Astrocyte of the spinal cord (primary cell): ENCODE data around the gene ZNF664.
"Not testable (repeated sequence)": the region's sequence is repeated elsewhere in the genome, so short reads cannot be mapped to it uniquely, and the experiment has no call there.

ENCODE experiments used
- DNase-seq: peaks from one replicate; pipeline ENCODE4 v3.0.0; 2011; ENCODE audit warnings: low read depth, low spot score
- H3K4me3 ChIP-seq: 2 replicates; pipeline ENCODE4 v1.5.1; 2011; ENCODE audit warnings: low read depth, mild to moderate bottlenecking, low read length, moderate library complexity
- in situ Hi-C: cut with HindIII; loops from 2 replicates; pipeline ENCODE4 v1.10.0; 2017; ENCODE audit warnings: low sequenced_read_pairs
- TF ChIP-seq, protein P1 (sequence below): IDR thresholded peaks from 2 replicates; pipeline ENCODE4 v1.5.1; 2012; ENCODE audit warnings: low read depth, mild to moderate bottlenecking, low read length, inconsistent platforms

The ZNF664 gene

DNA sequence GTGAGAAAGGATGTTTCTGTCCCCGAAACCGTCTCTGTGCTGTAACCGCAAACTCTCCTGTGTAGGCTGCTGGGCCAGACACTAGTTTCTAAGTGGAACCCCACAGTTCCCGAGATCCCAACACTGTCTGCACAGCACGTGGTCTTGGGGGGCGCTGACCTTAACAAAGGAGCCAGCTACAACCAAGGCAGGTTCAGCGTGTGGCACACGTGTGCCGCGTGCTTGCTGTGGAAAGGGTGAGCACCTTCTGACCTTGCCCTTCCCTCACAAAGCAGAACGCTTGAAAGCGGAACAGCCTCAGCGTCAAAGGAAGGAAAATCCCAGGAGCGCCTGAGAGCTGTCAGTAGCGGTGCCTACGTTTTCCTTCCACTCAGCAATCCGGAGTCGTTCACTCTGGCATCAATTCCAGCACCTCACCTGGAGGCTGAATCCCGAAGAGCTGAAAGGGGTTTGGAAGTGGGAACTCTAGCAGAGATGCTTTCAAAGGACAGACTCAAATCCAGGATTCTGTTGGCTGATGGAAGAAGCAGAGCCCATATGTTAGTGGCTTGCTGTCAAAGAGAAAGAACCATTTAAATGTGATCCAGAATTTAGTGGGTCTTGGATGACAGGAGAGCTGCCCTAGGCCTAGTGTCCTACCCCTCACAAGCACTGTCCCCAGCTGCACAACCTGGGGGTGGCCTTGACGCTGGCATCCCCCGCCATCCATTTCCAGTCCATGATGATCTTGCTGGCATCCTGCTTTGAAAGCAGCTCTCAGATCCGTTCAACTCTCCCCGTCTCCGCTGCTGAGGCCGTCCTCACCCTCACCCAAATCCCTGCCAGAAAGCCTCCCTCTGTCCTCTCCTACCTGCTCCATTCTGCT, 27.5 kb upstream of the ZNF664 start:
- in situ Hi-C loops = no loop called here
- DNase-seq = no peak
- TF ChIP-seq, protein P1, sequence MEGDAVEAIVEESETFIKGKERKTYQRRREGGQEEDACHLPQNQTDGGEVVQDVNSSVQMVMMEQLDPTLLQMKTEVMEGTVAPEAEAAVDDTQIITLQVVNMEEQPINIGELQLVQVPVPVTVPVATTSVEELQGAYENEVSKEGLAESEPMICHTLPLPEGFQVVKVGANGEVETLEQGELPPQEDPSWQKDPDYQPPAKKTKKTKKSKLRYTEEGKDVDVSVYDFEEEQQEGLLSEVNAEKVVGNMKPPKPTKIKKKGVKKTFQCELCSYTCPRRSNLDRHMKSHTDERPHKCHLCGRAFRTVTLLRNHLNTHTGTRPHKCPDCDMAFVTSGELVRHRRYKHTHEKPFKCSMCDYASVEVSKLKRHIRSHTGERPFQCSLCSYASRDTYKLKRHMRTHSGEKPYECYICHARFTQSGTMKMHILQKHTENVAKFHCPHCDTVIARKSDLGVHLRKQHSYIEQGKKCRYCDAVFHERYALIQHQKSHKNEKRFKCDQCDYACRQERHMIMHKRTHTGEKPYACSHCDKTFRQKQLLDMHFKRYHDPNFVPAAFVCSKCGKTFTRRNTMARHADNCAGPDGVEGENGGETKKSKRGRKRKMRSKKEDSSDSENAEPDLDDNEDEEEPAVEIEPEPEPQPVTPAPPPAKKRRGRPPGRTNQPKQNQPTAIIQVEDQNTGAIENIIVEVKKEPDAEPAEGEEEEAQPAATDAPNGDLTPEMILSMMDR = no peak
- no peak overlapping the region for H3K4me3 ChIP-seq

DNA sequence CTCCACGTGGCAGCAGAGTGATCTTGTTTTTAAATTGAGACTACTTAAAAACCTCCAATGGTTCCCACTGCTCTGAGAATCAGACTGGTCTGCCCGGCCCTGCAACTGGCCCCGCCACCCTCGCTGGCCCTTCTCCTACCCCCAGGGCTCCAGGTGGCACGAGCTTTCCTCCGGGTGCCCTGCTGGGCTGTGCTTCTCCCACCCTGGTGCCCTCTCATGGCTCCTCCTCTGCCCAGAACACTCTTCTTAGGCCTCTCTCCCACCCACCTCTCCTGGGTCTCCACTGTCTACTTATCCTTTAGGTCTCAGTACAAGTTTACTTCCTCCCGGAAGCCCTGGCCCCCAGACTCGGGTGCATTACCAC, 26.9 kb upstream of the ZNF664 start:
- DNase-seq = no peak
- no peak overlapping the region for H3K4me3 ChIP-seq
- TF ChIP-seq, protein P1 = no peak
- in situ Hi-C loops = no loop called here

GRCh38 chr12:123946516-123947505, 26.2 kb upstream of the ZNF664 start:
- in situ Hi-C loops, H3K4me3 ChIP-seq, DNase-seq: not testable (repeated sequence)

DNA sequence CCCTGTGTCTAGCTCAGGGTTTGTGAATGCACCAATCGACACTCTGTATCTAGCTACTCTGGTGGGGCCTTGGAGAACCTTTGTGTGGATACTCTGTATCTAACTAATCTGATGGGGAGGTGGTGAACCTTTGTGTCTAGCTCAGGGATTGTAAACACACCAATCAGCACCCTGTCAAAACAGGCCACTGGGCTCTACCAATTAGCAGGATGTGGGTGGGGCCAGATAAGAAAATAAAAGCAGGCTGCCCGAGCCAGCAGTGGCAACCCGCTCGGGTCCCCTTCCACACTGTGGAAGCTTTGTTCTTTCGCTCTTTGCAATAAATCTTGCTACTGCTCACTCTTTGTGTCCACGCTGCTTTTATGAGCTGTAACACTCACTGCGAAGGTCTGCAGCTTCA, 25.5 kb upstream of the ZNF664 start:
- in situ Hi-C loops, H3K4me3 ChIP-seq, DNase-seq: not testable (repeated sequence)

DNA sequence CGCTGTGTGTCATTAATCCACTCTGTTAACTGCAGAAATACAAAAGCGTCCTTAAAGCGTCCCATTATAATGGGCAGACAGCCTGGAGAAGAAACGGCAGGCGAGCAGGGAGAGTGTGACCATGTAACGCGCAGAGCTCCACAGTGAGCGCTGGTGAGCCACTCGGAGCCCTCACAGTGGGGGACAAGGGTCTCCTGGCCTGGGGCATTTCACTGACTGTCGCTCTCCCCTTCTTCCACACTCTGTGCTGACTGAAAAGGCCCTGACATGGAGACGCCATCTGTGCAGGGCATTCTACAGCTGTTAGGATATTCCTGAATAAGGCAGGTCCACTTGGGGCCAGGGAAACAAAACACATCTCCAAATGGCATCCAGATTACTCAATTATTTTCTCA, 24.6 kb upstream of the ZNF664 start:
- in situ Hi-C loops = no loop called here
- TF ChIP-seq, protein P1 = no peak
- H3K4me3 ChIP-seq = no peak overlapping the region
- DNase-seq = no peak

GRCh38 chr12:123948796-123949769, 23.9 kb upstream of the ZNF664 start:
- in situ Hi-C loops = no loop called here
- no peak for DNase-seq
- TF ChIP-seq, protein P1 = no peak
- no peak overlapping the region for H3K4me3 ChIP-seq

DNA sequence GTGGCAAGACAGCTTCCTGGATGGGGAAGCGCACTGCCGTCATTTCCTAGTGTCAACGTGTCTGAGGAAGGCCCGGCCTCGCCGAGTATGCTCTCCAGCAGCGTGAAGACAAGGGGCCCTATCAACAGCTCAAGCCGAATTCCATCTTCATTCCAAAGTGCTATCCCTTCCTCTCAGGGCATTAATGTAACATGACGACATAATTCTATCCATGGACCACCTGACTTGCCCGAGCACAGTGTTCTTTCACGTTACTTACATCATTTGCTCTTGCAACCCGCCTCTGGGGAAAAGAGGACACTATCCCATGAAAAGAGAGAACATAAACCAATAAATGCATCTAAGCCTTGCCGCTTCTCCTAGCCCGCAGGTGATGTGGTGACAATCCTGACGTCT, 23.2 kb upstream of the ZNF664 start:
- H3K4me3 ChIP-seq = no peak overlapping the region
- in situ Hi-C loops = no loop called here
- no peak for DNase-seq
- TF ChIP-seq, protein P1 = no peak
